Heart right ventricle (tissue), 16 donors: ENCODE measurements around the gene EXD3. TPM values are rescaled to one million over a fixed set of nuclear protein-coding genes. Genes with fewer than 3 reads are reported as not detected.
A peak's percentile ranks its signal among the peaks of the same experiment; 100 is the strongest.

Experiments used
- ATAC-seq, 8 donors: fragments of 200-7000 bp; cut with Tn5 transposase; one replicate each; pipeline ENCODE4 v1.9.1; 2020; ENCODE audit warnings: mild to moderate bottlenecking in 8 of 8, moderate library complexity in 8 of 8, moderate number of reproducible peaks in 1 of 8
- DNase-seq, 2 donors: peaks; one replicate each; pipeline ENCODE4 v3.0.0-alpha.2; 2020
- H3K27ac ChIP-seq, 10 donors: fragments of 200-600 bp; sonication (generic) in 2 of 10; one replicate each; pipeline versions ENCODE4 v1.5.0 to v1.8.0; 2020 to 2022; ENCODE audit warnings: mild to moderate bottlenecking in 3 of 10
- H3K27me3 ChIP-seq, 7 donors: fragments of 200-600 bp; one replicate each; pipeline ENCODE4 v1.8.0; 2021 to 2022; ENCODE audit warnings: mild to moderate bottlenecking in 2 of 7
- H3K36me3 ChIP-seq, 9 donors: fragments of 200-600 bp; sonication (generic) in 1 of 9; one replicate each; pipeline versions ENCODE4 v1.5.0 to v1.8.0; 2020 to 2022; ENCODE audit warnings: mild to moderate bottlenecking in 2 of 9
- H3K4me1 ChIP-seq, 9 donors: fragments of 200-600 bp; sonication (generic) in 1 of 9; one replicate each; pipeline versions ENCODE4 v1.5.0 to v1.8.0; 2020 to 2022; ENCODE audit warnings: mild to moderate bottlenecking in 4 of 9
- H3K4me3 ChIP-seq, 10 donors: fragments of 200-600 bp; sonication (generic) in 2 of 10; one replicate each; pipeline versions ENCODE4 v1.5.0 to v1.8.0; 2020 to 2022; ENCODE audit warnings: mild to moderate bottlenecking in 7 of 10, moderate library complexity in 2 of 10
- H3K9me3 ChIP-seq, 11 donors: fragments of 200-600 bp in 10 of 11; sonication (generic) in 2 of 11; one replicate each; pipeline versions ENCODE4 v1.5.0 to v1.8.0; 2013 to 2022; ENCODE audit warnings: mild to moderate bottlenecking in 2 of 11, control low read depth in 1 of 11, moderate library complexity in 1 of 11
- WGBS, 2 donors: extraction: QIAGEN DNeasy Blood & Tissue Kit; methylation state at CpG; one replicate each; pipeline ENCODE4 v1.1.7; 2013; ENCODE audit warnings: inconsistent platforms in 1 of 2; 5-methylcytosine and 5-hydroxymethylcytosine counted together
- intact Hi-C, 10 donors: fragments of 100-400 bp; cut with DNase I; formaldehyde crosslinking; loops; one replicate each; pipeline versions ENCODE4 v1.11.1 to v1.14.2; 2022
- polyA plus RNA-seq, 2 donors: library from polyadenylated mRNA; stranded (reverse); fragments of 200-250 nt; gene quantifications; one replicate each; pipeline ENCODE4 v1.2.3, GENCODE V29; 2013
- total RNA-seq, 10 donors: library from RNA; stranded (reverse); fragmentation: NEBNext Ultra II Directional in 3 of 10; extraction: Animal tissue kit (Norgen Biotek cat#: 25700) in 3 of 10; gene quantifications; one replicate each; pipeline versions ENCODE4 v1.2.1 to v1.2.4, GENCODE V29; 2021 to 2023
- TF ChIP-seq, protein P1 (sequence below), 9 donors: fragments of 200-600 bp; sonication (generic) in 2 of 9; IDR thresholded peaks; one replicate each; pipeline versions ENCODE4 v1.5.0 to v1.8.0; 2021 to 2022; ENCODE audit warnings: antibody characterized with exemption in 9 of 9, mild to moderate bottlenecking in 5 of 9, moderate library complexity in 1 of 9
- donor health status: Arrhythmogenic right ventricular cardiomyopathy.
- donor health status: ischemic (EF 13 %, LVEDD 7.1; RV severe dilation, severe dysfunction).
- donor health status: healthy with polysubstance abuse.
- donor health status: DM: no; HTN: yes; CAD: no.
- donor health status: DM: no; HTN: no; CAD: no.
- donor health status: ischemic (EF 25% LVEDD 6.9; RV normal size, moderate dysfunction).
- donor health status: ischemic (EF 25% LVEDD 5.7; RV mildly dilated, moderate dysfunction).
- donor health status: healthy.
- donor health status: DM: yes; HTN: yes; CAD: no.
- donor health status: Ischemic cardiomyopathy.
- donor health status: ischemic (EF 35%, LVEDD 5.7; RV mildly dilated, moderate dysfunction).
- donor health status: nonischemic (EF 11% LVEDD 7.7; RV severe dilation, severe dysfunction).
- donor health status: DM: yes; HTN: yes; CAD: no.
- donor health status: PGD.
- donor health status: ischemic (EF 29% LVEDD 5.4; RV normal size, mild dysfunction).
- donor health status: nonischemic (EF 23%, LVEDD 6.1; RV moderate dilation, normal function).

The EXD3 gene
- total and polyA plus RNA-seq, 12 donors, result 5.8 to 33.0 (median 9.2) TPM

DNA sequence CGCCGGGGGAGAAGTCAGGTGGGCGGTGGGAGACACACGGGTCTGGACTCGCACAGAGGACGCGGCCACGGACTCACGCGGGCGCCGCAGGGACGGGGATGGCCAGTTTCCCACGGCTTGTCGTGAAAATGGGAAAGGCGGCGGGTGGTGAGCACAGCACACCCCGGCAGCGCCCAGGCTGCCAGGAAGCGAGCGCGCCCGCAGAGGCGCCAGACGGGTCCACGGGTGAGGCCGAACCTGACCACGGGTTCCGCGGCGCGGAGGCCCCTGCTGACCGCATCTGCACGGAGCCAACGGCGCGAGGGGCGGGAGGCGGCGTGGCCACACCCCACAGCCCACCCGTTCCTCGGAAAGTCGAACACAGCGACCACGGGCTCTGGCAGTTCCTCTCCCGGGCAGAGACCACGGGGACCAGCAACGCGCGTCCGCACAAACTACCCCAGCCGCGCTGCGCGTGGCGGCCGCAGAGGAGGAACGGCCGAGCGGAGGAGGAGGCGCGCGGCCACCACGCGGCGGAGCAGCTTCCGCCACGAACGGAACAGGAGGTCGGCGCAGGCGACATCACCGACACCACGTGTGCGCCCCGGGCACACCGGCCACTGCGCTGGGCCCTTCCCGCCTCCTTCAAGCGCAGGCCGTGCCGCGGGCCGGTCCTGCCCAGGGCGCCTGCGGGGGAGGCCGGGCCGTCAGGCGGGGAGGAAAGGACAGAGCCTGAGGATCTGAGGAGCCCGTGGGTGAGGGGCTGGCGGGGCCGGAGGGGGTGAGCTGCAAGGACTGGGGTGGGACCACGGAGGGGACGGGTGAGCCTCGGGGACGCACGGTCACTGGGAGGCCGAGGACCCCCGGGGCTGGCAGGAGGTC is 5.6 kb downstream of the EXD3 start:
- 82% methylated on average over 89 to 99 of the region's 99 CpGs for WGBS, 2 donors
- peak in 7 of 8 donors; percentile 21 to 61 (median 55) for ATAC-seq
- peak overlapping the region in 9 of 10 donors; percentile 56 to 84 (median 62) for H3K27ac ChIP-seq

GRCh38 chr9:137416563-137417151 is 6.3 kb downstream of the EXD3 start:
- intact Hi-C loops, result no loop called here
- WGBS, 2 donors, result 81 to 88% methylated on average over 45 of the region's 45 CpGs
- peak overlapping the region in 9 of 10 donors; percentile 11 to 56 (median 46) for H3K4me3 ChIP-seq
- H3K9me3 ChIP-seq, result no peaks in the 10 kb centered on the region
- TF ChIP-seq, protein P1, sequence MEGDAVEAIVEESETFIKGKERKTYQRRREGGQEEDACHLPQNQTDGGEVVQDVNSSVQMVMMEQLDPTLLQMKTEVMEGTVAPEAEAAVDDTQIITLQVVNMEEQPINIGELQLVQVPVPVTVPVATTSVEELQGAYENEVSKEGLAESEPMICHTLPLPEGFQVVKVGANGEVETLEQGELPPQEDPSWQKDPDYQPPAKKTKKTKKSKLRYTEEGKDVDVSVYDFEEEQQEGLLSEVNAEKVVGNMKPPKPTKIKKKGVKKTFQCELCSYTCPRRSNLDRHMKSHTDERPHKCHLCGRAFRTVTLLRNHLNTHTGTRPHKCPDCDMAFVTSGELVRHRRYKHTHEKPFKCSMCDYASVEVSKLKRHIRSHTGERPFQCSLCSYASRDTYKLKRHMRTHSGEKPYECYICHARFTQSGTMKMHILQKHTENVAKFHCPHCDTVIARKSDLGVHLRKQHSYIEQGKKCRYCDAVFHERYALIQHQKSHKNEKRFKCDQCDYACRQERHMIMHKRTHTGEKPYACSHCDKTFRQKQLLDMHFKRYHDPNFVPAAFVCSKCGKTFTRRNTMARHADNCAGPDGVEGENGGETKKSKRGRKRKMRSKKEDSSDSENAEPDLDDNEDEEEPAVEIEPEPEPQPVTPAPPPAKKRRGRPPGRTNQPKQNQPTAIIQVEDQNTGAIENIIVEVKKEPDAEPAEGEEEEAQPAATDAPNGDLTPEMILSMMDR (IDR thresholded peaks at IDR 0.05), result no peak
- DNase-seq (no peak), ATAC-seq (peak in 7 of 8 donors; percentile 12 to 66 (median 40))
- H3K4me1 ChIP-seq, result peaks cover 6 to 56% (median 19%) of the 10 kb centered on the region in 9 donors
- H3K27me3 ChIP-seq, result no peaks in the 10 kb centered on the region
- H3K27ac ChIP-seq, result peak overlapping the region in 9 of 10 donors; percentile 56 to 84 (median 62)
- peaks cover 0 to 8% (median 0%) of the 10 kb centered on the region in 9 donors for H3K36me3 ChIP-seq

More for the DNA sequence above, 5.6 kb downstream of the EXD3 start:
- Histone ChIP-seq H3K36me3 (peaks cover 0 to 8% (median 0%) of the 10 kb centered on the region in 9 donors), H3K9me3 (no peaks in the 10 kb centered on the region), H3K4me3 (peak overlapping the region; percentile 11 to 56 (median 46)), H3K27me3 (no peaks in the 10 kb centered on the region), H3K4me1 (peaks cover 5 to 56% (median 19%) of the 10 kb centered on the region in 9 donors)
- intact Hi-C loops, result no loop called here
- no peak for DNase-seq
- TF ChIP-seq, protein P1 (IDR thresholded peaks at IDR 0.05), result no peak

- Histone ChIP-seq H3K9me3 (no peaks in the 10 kb centered on the region), H3K27ac (peak overlapping the region in 3 of 10 donors; percentile 78 to 84 (median 79)), H3K4me1 (peaks cover 7 to 55% (median 22%) of the 10 kb centered on the region in 9 donors), H3K36me3 (peaks cover 0 to 8% (median 0%) of the 10 kb centered on the region in 9 donors), H3K27me3 (no peaks in the 10 kb centered on the region), H3K4me3 (peak overlapping the region in 2 of 10 donors; percentile 52 to 56)
- TF ChIP-seq, protein P1 (IDR thresholded peaks at IDR 0.05), result no peak
- ATAC-seq, result no peak
- DNase-seq, result no peak
- 94 to 96% methylated on average over 23 of the region's 23 CpGs for WGBS, 2 donors
- intact Hi-C loops, result no loop called here
Observed at GRCh38 chr9:137416006-137416562, 6.9 kb downstream of the EXD3 start.

DNA sequence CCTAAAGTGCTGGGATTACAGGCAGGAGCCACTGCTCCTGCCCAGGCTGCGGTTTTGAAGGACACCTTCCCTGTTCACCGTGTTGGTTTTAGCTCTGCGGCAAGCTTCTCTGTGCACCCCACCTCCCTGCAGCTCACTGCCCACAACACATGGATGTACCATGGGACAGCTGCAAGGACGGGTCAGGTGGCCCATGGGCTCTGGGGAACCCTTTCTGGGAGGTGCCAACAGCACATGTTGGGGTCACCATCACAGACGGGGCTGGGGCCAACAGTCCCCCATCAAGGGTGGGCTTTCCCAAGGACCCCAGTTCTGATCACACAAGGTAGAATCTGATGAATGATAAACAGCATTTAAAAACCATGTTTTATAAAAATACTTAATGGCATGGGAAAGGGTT is 7.5 kb downstream of the EXD3 start:
- ATAC-seq (no peak), DNase-seq (no peak)
- Histone ChIP-seq H3K4me3 (no peak overlapping the region), H3K27me3 (no peaks in the 10 kb centered on the region), H3K27ac (no peak overlapping the region), H3K4me1 (peaks cover 10 to 58% (median 28%) of the 10 kb centered on the region in 9 donors), H3K9me3 (no peaks in the 10 kb centered on the region), H3K36me3 (peaks cover 0 to 8% (median 0%) of the 10 kb centered on the region in 9 donors)
- WGBS, 2 donors, result 94% methylated on average over 5 of the region's 5 CpGs
- intact Hi-C loops, result no loop called here
- TF ChIP-seq, protein P1 (IDR thresholded peaks at IDR 0.05), result no peak
